Measurements from ENCODE around the gene RYR2.

GRCh38 chr1:237043846-237044636 is 2.1 kb downstream of the RYR2 start:
- TF ChIP-seq CTCF (IDR thresholded peaks at IDR 0.05), result no peak
- no peak for TF ChIP-seq POLR2AphosphoS5 (IDR thresholded peaks at IDR 0.05; ENCODE audit: low read depth, low read length)
- TF ChIP-seq TCF7L2 (IDR thresholded peaks at IDR 0.05; ENCODE audit: low read depth, low read length), result no peak
- no peak for TF ChIP-seq REST (IDR thresholded peaks at IDR 0.05; ENCODE audit: insufficient read depth in 1 of 2, low read depth in 2 of 2, low read length in 1 of 2)
- TF ChIP-seq SIN3A (IDR thresholded peaks at IDR 0.05; ENCODE audit: borderline replicate concordance, insufficient read depth, low read depth, low read length), result no peak

All from Panc1 (cell line).